ENCODE measurements around the gene CTSZ.

GRCh38 chr20:58986286-58986967 is 20.6 kb downstream of the CTSZ start:
- TF ChIP-seq CTCF (IDR thresholded peaks at IDR 0.05) (no peak), ATF3 (CRISPR knock-in tag; conservative IDR thresholded peaks at IDR 0.05) (no peak), USF2 (CRISPR knock-in tag; IDR thresholded peaks at IDR 0.05) (no peak), HMGXB4 (CRISPR knock-in tag; IDR thresholded peaks at IDR 0.05) (no peak), IRF2 (CRISPR knock-in tag; IDR thresholded peaks at IDR 0.05; ENCODE audit: borderline replicate concordance, low read depth) (no peak), MYBL2 (CRISPR knock-in tag; IDR thresholded peaks at IDR 0.05) (no peak), ATF6 (CRISPR knock-in tag; IDR thresholded peaks at IDR 0.05) (no peak), GABPB1 (CRISPR knock-in tag; IDR thresholded peaks at IDR 0.05) (no peak), CREB1 (CRISPR knock-in tag; IDR thresholded peaks at IDR 0.05) (no peak), E2F1 (CRISPR knock-in tag; IDR thresholded peaks at IDR 0.05) (no peak), CREM (CRISPR knock-in tag; IDR thresholded peaks at IDR 0.05) (no peak), ZSCAN18 (CRISPR knock-in tag; IDR thresholded peaks at IDR 0.05) (no peak), KAT7 (CRISPR knock-in tag; IDR thresholded peaks at IDR 0.05; ENCODE audit: borderline replicate concordance) (no peak)
